Bronchial epithelial cell (primary cell): Measurements from ENCODE around the gene SHROOM3. TPM values are rescaled to one million over a fixed set of nuclear protein-coding genes. Genes with fewer than 3 reads are reported as not detected.

Source experiments
- DNase-seq: peaks from one replicate; pipeline ENCODE4 v3.0.0-alpha.2; 2010; ENCODE audit warnings: low read depth
- FAIRE-seq: peaks from 2 replicates; lab custom pipeline; 2011; peaks lifted over from hg19 to GRCh38; lab: Jason Lieb, UNC
- H3K27me3 ChIP-seq: 2 replicates; pipeline ENCODE4 v1.5.1; 2011; ENCODE audit warnings: low read length; ENCODE audit not compliant: control insufficient read depth, insufficient read depth
- H3K36me3 ChIP-seq: 2 replicates; pipeline ENCODE4 v1.5.1; 2011; ENCODE audit warnings: low read length; ENCODE audit not compliant: control insufficient read depth, insufficient read depth
- H3K4me3 ChIP-seq: 2 replicates; pipeline ENCODE4 v1.5.1; 2011; ENCODE audit warnings: mild to moderate bottlenecking, low read depth, low read length, control low read depth
- total RNA-seq: library from RNA; depleted of rRNA; stranded (reverse); fragments of >200 nt; gene quantifications from 2 replicates; pipeline ENCODE4 v1.2.1, GENCODE V29; 2014
- TF ChIP-seq, protein P1 (sequence below): IDR thresholded peaks from 2 replicates; pipeline ENCODE4 v1.5.1; 2011; ENCODE audit warnings: mild to moderate bottlenecking, moderate library complexity, low read length, control low read depth, inconsistent platforms; ENCODE audit not compliant: insufficient read depth, severe bottlenecking

Gene SHROOM3
- total RNA-seq, 1 donor from 2014 or later, result 6.3 TPM

DNA sequence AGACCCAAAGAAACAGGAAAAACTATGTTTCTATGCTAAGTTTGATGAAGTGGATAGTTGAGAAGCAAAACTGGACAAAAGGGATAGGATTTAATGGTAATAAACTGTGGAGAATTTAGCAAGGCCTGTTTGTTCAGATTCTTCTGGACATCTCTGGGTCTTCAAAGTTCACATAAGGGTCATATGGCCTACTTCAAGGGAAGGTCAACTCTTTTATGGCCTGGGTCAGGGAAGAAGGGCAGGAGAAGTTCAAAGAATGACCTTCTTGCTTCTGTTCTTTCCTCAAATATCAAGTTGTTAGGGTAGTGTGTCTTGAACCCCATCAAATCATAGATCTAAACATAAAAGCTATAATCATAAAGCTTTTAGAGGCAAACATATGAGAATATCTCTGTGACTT, 360.2 kb downstream of the SHROOM3 start:
- FAIRE-seq (no peak), DNase-seq (no peak)
- H3K36me3 ChIP-seq, result no peaks in the 10 kb centered on the region
- TF ChIP-seq, protein P1, sequence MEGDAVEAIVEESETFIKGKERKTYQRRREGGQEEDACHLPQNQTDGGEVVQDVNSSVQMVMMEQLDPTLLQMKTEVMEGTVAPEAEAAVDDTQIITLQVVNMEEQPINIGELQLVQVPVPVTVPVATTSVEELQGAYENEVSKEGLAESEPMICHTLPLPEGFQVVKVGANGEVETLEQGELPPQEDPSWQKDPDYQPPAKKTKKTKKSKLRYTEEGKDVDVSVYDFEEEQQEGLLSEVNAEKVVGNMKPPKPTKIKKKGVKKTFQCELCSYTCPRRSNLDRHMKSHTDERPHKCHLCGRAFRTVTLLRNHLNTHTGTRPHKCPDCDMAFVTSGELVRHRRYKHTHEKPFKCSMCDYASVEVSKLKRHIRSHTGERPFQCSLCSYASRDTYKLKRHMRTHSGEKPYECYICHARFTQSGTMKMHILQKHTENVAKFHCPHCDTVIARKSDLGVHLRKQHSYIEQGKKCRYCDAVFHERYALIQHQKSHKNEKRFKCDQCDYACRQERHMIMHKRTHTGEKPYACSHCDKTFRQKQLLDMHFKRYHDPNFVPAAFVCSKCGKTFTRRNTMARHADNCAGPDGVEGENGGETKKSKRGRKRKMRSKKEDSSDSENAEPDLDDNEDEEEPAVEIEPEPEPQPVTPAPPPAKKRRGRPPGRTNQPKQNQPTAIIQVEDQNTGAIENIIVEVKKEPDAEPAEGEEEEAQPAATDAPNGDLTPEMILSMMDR, result no peak
- H3K27me3 ChIP-seq, result no peaks in the 10 kb centered on the region
- no peak overlapping the region for H3K4me3 ChIP-seq

DNA sequence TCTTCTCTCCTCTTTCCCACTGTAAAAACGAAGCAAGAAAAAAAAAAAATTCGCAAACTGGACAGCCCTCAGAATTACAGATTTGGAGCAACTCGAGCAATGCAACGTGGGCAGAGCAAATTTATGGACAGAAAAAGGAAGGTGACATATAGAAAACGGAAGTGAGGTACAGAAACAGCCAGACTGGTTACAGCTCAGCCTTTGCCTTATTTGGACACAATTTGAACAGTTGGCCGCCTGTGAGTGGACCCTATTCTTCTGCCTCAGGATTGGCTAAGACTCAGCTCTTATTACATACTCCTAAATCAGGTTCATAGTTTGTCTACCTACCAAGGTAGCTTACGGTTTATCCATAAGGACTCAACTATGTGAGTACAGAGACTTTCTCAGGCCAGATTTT, 364.1 kb downstream of the SHROOM3 start:
- DNase-seq (no peak), FAIRE-seq (no peak)
- H3K36me3 ChIP-seq, result no peaks in the 10 kb centered on the region
- no peak overlapping the region for H3K4me3 ChIP-seq
- TF ChIP-seq, protein P1, result no peak
- no peaks in the 10 kb centered on the region for H3K27me3 ChIP-seq

DNA sequence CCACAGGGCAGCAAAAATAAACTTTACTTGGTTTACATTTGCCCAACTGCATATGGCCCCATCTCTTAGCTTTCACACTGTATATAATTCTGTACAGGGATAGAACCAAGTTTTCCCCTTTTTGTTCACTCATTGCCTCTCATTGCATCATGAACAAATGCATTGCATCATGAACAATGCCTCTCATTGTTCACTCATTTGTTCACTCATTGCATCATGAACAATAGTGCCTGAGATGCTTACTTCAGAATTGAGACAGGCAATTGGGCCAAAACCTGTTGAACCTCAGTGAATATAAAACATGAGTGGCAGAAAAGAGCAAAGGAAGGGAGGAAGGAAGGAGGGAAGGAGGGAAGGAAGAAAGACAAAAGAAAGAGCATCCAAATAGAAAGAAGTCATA, 364.7 kb downstream of the SHROOM3 start:
- DNase-seq, result no peak
- no peak overlapping the region for H3K4me3 ChIP-seq
- no peak for FAIRE-seq
- TF ChIP-seq, protein P1, result no peak
- no peaks in the 10 kb centered on the region for H3K27me3 ChIP-seq
- H3K36me3 ChIP-seq, result no peaks in the 10 kb centered on the region

DNA sequence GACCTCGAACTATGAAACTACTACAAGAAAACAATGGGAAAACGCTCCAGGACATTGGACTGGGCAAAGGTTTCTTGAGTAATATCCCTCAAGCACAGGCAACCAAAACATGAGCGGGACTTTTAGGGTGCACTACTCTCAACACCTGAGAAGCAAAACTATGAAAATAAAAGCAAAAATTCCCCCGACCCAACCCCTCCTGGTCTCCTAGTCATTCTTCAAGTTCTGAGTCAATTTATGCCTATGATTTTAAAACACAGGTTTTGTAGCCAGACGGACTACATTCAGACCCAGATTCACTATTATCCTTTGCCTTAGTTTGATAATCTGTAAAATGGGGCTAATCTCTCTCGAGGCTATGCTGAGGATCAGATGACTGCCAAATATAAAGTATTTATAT, 365.9 kb downstream of the SHROOM3 start:
- FAIRE-seq (no peak), DNase-seq (no peak)
- Histone ChIP-seq H3K4me3 (no peak overlapping the region), H3K27me3 (no peaks in the 10 kb centered on the region), H3K36me3 (no peaks in the 10 kb centered on the region)
- TF ChIP-seq, protein P1, result no peak

DNA sequence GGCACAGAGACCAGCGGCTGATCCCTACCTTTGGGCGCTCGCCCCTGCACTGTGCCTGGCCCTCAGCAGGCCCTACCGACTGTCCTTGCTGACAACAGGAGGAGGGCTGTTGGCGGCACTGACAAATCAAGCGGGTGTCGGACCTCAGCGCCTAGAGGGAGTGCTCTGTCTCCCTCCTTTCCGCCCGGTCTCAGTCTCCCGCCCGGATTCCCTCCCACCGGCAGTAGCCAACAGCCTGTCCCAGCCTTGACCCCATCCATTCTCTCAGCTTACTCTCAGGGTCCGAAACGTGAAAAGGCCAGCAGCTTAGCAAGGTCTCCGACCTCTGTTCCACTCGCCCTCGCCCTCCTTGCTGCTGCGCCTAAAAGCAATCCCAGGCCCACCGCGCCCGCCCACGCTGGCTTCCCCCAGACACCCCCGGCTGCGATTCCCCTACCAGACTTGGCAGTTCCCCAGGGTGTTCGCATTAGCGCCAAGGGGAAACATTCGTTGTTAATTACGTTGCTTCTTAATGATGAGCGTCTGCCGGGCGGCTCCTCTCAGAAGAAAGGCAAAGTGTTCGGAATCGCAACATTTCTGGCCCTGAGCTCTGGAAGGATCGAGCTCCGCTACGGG, 366.7 kb downstream of the SHROOM3 start:
- Histone ChIP-seq H3K27me3 (no peaks in the 10 kb centered on the region), H3K36me3 (no peaks in the 10 kb centered on the region), H3K4me3 (no peak overlapping the region)
- TF ChIP-seq, protein P1, result no peak
- no peak for DNase-seq
- no peak for FAIRE-seq
